ENCODE results near the gene IL1RAPL1.

DNA sequence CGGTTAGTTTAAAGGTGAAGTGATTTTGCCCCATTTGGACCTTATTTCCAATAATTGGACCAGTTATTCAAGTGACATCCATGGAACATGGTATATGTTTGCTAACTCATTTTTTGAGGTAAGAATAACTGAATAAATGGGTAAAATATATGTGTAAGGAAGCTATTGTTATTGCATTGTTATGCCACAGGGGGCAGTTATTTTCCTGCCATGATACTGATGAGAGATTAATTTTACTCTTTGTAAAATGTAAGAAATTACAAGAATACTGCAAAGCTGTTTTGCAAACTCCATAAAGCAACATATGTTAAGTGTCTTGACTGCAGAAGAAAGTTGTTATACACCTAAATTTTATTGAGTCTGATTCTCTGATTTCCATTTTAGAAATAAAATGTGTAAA is 114.0 kb downstream of the IL1RAPL1 start:
- TF ChIP-seq, protein P1, sequence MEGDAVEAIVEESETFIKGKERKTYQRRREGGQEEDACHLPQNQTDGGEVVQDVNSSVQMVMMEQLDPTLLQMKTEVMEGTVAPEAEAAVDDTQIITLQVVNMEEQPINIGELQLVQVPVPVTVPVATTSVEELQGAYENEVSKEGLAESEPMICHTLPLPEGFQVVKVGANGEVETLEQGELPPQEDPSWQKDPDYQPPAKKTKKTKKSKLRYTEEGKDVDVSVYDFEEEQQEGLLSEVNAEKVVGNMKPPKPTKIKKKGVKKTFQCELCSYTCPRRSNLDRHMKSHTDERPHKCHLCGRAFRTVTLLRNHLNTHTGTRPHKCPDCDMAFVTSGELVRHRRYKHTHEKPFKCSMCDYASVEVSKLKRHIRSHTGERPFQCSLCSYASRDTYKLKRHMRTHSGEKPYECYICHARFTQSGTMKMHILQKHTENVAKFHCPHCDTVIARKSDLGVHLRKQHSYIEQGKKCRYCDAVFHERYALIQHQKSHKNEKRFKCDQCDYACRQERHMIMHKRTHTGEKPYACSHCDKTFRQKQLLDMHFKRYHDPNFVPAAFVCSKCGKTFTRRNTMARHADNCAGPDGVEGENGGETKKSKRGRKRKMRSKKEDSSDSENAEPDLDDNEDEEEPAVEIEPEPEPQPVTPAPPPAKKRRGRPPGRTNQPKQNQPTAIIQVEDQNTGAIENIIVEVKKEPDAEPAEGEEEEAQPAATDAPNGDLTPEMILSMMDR (IDR thresholded peaks at IDR 0.05), result peak; percentile 22
- no peak for TF ChIP-seq ZFX (IDR thresholded peaks at IDR 0.05; ENCODE audit: borderline replicate concordance)
